T1000 (cell line): ENCODE data around the gene PIWIL1.

Experiments used
- DNase-seq: peaks from one replicate; lab custom pipeline; 2025; ENCODE audit warnings: mixed read lengths; lab: John Stamatoyannopoulos, UW

PIWIL1 gene

GRCh38 chr12:130337488-130338303 lies at the start of gene PIWIL1:
Gene PIWIL1 (plus strand): TSS chr12:130337887. CDS start chr12:130342592, 4,705 bp downstream.
- no peak for DNase-seq

GRCh38 chr12:130288206-130288605 lies 49.5 kb upstream of the PIWIL1 start:
- no peak for DNase-seq

- no peak for DNase-seq
Observed at GRCh38 chr12:130288691-130289090, 49.0 kb upstream of the PIWIL1 start.

GRCh38 chr12:130290114-130290513 lies 47.6 kb upstream of the PIWIL1 start:
- DNase-seq: no peak

- no peak for DNase-seq
Observed at GRCh38 chr12:130298322-130299021, 39.2 kb upstream of the PIWIL1 start.

- DNase-seq: no peak
Observed at GRCh38 chr12:130299574-130299973, 38.1 kb upstream of the PIWIL1 start.

- no peak for DNase-seq
Observed at GRCh38 chr12:130300090-130300489, 37.6 kb upstream of the PIWIL1 start.

- no peak for DNase-seq
Observed at GRCh38 chr12:130300737-130301535, 36.8 kb upstream of the PIWIL1 start.

- no peak for DNase-seq
Observed at GRCh38 chr12:130301559-130301958, 36.1 kb upstream of the PIWIL1 start.

- no peak for DNase-seq
Observed at GRCh38 chr12:130303781-130304180, 33.9 kb upstream of the PIWIL1 start.

GRCh38 chr12:130307859-130308258 lies 29.8 kb upstream of the PIWIL1 start:
- DNase-seq: no peak

- no peak for DNase-seq
Observed at GRCh38 chr12:130308393-130308792, 29.3 kb upstream of the PIWIL1 start.

- DNase-seq: no peak
Observed at GRCh38 chr12:130316251-130316650, 21.4 kb upstream of the PIWIL1 start.

GRCh38 chr12:130320536-130320935 lies 17.2 kb upstream of the PIWIL1 start:
- no peak for DNase-seq

GRCh38 chr12:130322263-130322662 lies 15.4 kb upstream of the PIWIL1 start:
- DNase-seq: no peak

GRCh38 chr12:130330685-130331084 lies 7.0 kb upstream of the PIWIL1 start:
- no peak for DNase-seq

- DNase-seq: no peak
Observed at GRCh38 chr12:130331146-130331545, 6.5 kb upstream of the PIWIL1 start.

GRCh38 chr12:130333341-130333740 lies 4.3 kb upstream of the PIWIL1 start:
- no peak for DNase-seq

GRCh38 chr12:130334399-130334798 lies 3.3 kb upstream of the PIWIL1 start:
- DNase-seq: no peak

GRCh38 chr12:130334937-130335336 lies 2.8 kb upstream of the PIWIL1 start:
- DNase-seq: no peak

- no peak for DNase-seq
Observed at GRCh38 chr12:130335517-130336392, 1.9 kb upstream of the PIWIL1 start.
